ENCODE data around the gene RNU2-63P. TPM values are rescaled to one million over a fixed set of nuclear protein-coding genes. Genes with fewer than 3 reads are reported as not detected.

The RNU2-63P gene
- total and polyA plus RNA-seq, 2 of the 8 experiments (the other 6 are each of a cell fraction or from before 2014, with no cell fraction given): 6.6 TPM; not detected in 1

DNA sequence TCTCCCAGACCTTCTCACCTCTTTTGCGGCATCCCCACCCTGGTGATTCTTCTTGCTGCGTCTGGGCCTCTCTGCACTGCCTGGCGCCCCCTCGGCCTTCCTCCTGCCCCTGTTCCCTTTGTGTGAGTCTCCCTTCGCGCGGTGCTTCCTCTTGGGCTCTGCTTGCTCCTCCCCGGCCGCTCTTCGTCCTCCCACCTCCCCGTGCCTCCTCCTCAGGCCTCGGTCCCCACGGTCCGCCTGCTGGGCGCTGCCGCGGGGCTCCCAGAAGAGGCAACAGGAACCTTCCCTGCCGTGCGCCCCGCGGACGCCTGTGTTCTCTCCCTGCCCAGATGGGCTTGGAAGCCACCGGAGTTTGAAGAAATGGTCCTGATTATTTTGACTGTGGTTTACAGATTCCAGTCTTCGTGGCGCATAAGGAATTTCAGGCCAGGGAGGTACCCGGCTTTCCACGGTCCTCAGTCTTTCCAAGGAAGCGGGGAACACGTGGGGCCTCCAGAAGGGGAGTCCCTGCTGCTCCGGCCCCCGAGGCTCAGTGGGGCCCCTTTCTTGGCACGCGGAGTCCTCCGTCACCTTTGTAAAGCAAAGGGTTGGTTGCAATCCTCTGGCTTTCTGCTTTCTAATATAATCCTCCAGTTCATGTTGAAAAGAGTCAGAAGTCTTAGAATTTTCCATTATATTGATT, 13.1 kb downstream of the RNU2-63P start:
- WGBS, 2 experiments (ENCODE audit: extremely low coverage in 1 of 2, insufficient coverage in 1 of 2, insufficient read length in 1 of 2, insufficient replicate concordance in 2 of 2, low coverage in 1 of 2, low lambda C conversion rate in 2 of 2, missing lambda C conversion rate in 1 of 2): 25% methylated on average over 27 of the region's 34 CpGs; no CpG with 5 or more reads in 1 of the 2 experiments
- peak overlapping the region; percentile 80; the same call in 1 of the 2 replicates for H2BK12ac ChIP-seq (ENCODE audit: low read depth, low read length)
- no peak overlapping the region for H3K23ac ChIP-seq (ENCODE audit: insufficient read length)
- H3K9ac ChIP-seq (replicated peaks in 1 of 4; ENCODE audit: extremely low read depth in 1 of 4, low read depth in 3 of 4, low read length in 3 of 4): no peak overlapping the region; a peak in 1 of 7 replicates
- peak overlapping the region; percentile 90 for H4K91ac ChIP-seq (replicated peaks; ENCODE audit: insufficient read length, low read length)
- H3K79me2 ChIP-seq (ENCODE audit: control insufficient read depth in 1 of 2, insufficient read depth in 2 of 2, low read length in 2 of 2): no peaks in the 10 kb centered on the region
- 0 out of 2 replicates have a peak overlapping the region, but pooled peaks have one; percentile 32 for H2BK20ac ChIP-seq (ENCODE audit: low read length)
- H3K36me3 ChIP-seq (ENCODE audit: control insufficient read depth in 2 of 4, insufficient read depth in 4 of 4, low read length in 3 of 4): no peaks in the 10 kb centered on the region
- H3K4ac ChIP-seq (replicated peaks; ENCODE audit: insufficient read length, low read depth, low read length): peak overlapping the region; percentile 80
- no peaks in the 10 kb centered on the region for H3K79me1 ChIP-seq (ENCODE audit: low read depth, low read length)
- H3K14ac ChIP-seq (ENCODE audit: insufficient read length): no peak overlapping the region
- H3K4me3 ChIP-seq (ENCODE audit: extremely low read depth in 1 of 4, insufficient read depth in 2 of 4, low read depth in 3 of 4, low read length in 4 of 4): peak overlapping the region in 1 of 4 experiments; percentile 40; a peak in 3 of 8 replicates
- FAIRE-seq (no peak), DNase-seq (ENCODE audit: low read depth in 1 of 2, low spot score in 2 of 2) (peak in 1 of 2 experiments; percentile 68)
- no peak overlapping the region for H2AK5ac ChIP-seq (ENCODE audit: low read depth, low read length)
- no peak overlapping the region for H2BK15ac ChIP-seq (ENCODE audit: low read length)
- H3K9me3 ChIP-seq (ENCODE audit: insufficient read depth in 2 of 2, low read depth in 1 of 2, low read length in 1 of 2): no peaks in the 10 kb centered on the region
- H3K4me2 ChIP-seq (ENCODE audit: insufficient read depth in 1 of 2, low read depth in 2 of 2, low read length in 2 of 2): peak overlapping the region; percentile 41 to 53
- POLR2A ChIA-PET (ENCODE audit: partially characterized antibody): interaction anchor here (1.6 to 6.4 kb wide), 2 partner anchors 13 to 14 kb away, joined by 16 to 60 read pairs; partner anchors contain the start of gene RNU2-63P
- peaks cover 2% of the 10 kb centered on the region; the same call in 1 of the 2 replicates for H3K23me2 ChIP-seq (ENCODE audit: low read depth, low read length)
- H2AFZ ChIP-seq (ENCODE audit: low read length): peak overlapping the region; percentile 10; the same call in 1 of the 2 replicates
- no peaks in the 10 kb centered on the region for H4K20me1 ChIP-seq (replicated peaks in 1 of 2; ENCODE audit: control insufficient read depth in 1 of 2, insufficient read depth in 2 of 2, low read length in 2 of 2)
- no peak overlapping the region for H3K56ac ChIP-seq (replicated peaks; ENCODE audit: insufficient read length, low read depth, low read length)
- H2BK120ac ChIP-seq (replicated peaks; ENCODE audit: low read depth, low read length): peak overlapping the region; percentile 81
- no peak overlapping the region for H3K18ac ChIP-seq (ENCODE audit: extremely low read depth, low read length)
- peaks cover 4 to 10% (median 6%) of the 10 kb centered on the region in 4 experiments; a peak in 6 of 7 replicates for H3K4me1 ChIP-seq (replicated peaks in 1 of 4; ENCODE audit: control insufficient read depth in 3 of 4, insufficient read depth in 4 of 4, low read length in 3 of 4)
- CTCF ChIA-PET (ENCODE audit: partially characterized antibody): interaction anchor here (1.5 kb wide), 1 partner anchor 182 kb away, joined by 3 read pairs; no protein-coding TSS in a partner anchor
- H3K27me3 ChIP-seq (replicated peaks in 1 of 4; ENCODE audit: control insufficient read depth in 3 of 4, extremely low read depth in 1 of 4, insufficient read depth in 3 of 4, low read length in 3 of 4): no peaks in the 10 kb centered on the region
- H2BK5ac ChIP-seq (ENCODE audit: low read depth, low read length): peak overlapping the region; percentile 61
- H4K5ac ChIP-seq (ENCODE audit: insufficient read length, low read depth, low read length): no peak overlapping the region
- H3K27ac ChIP-seq (ENCODE audit: low read depth, low read length): no peak overlapping the region
- H4K8ac ChIP-seq (ENCODE audit: extremely low read depth, insufficient read depth, low read length): peak overlapping the region; percentile 54; the same call in 1 of the 2 replicates
- TF ChIP-seq, protein P1, sequence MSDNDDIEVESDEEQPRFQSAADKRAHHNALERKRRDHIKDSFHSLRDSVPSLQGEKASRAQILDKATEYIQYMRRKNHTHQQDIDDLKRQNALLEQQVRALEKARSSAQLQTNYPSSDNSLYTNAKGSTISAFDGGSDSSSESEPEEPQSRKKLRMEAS (IDR thresholded peaks at IDR 0.05): peak; percentile 74
- TF ChIP-seq POLR2AphosphoS5 (IDR thresholded peaks at IDR 0.05; ENCODE audit: low read depth, low read length): peak; percentile 19; the same call in 1 of the 2 replicates
- TF ChIP-seq E2F6 (IDR thresholded peaks at IDR 0.05): peak; percentile 80
- TF ChIP-seq ASH2L (IDR thresholded peaks at IDR 0.05; ENCODE audit: low read length): peak; percentile 63
- TF ChIP-seq BACH1 (IDR thresholded peaks at IDR 0.05; ENCODE audit: low read length): 0 out of 2 replicates have a peak, but pooled peaks have one; percentile 23
- TF ChIP-seq GTF2F1 (IDR thresholded peaks at IDR 0.05; ENCODE audit: borderline replicate concordance, low read depth, low read length): no peak
- peak; percentile 63; the same call in 1 of the 2 replicates for TF ChIP-seq KDM1A (IDR thresholded peaks at IDR 0.05; ENCODE audit: borderline replicate concordance, low read length)
- no peak for TF ChIP-seq CHD1 (IDR thresholded peaks at IDR 0.05; ENCODE audit: low read depth, low read length)
- TF ChIP-seq TAF1 (IDR thresholded peaks at IDR 0.05; ENCODE audit: low read depth, low read length): 0 out of 2 replicates have a peak, but pooled peaks have one; percentile 15
- no peak for TF ChIP-seq KDM5A (IDR thresholded peaks at IDR 0.05; ENCODE audit: low read length)
- peak; percentile 17 for TF ChIP-seq KDM4A (IDR thresholded peaks at IDR 0.05; ENCODE audit: low read depth, low read length, severe bottlenecking)

Measured in H1 (cell line).